ENCODE data around the gene TBC1D2B.
"Not testable (repeated sequence)": the region's sequence is repeated elsewhere in the genome, so short reads cannot be mapped to it uniquely, and the experiment has no call there.

Gene TBC1D2B

GRCh38 chr15:77993374-77993911, 84.1 kb downstream of the TBC1D2B start:
- peak overlapping the region; percentile 10 for H3K4me3 ChIP-seq (ENCODE audit: low read depth, low read length)
- TF ChIP-seq CTCF (IDR thresholded peaks at IDR 0.05; ENCODE audit: borderline replicate concordance, insufficient read depth, low read depth, low read length), result no peak

- no peak for TF ChIP-seq CTCF (IDR thresholded peaks at IDR 0.05; ENCODE audit: borderline replicate concordance, insufficient read depth, low read depth, low read length)
- H3K4me3 ChIP-seq (ENCODE audit: low read depth, low read length), result no peak overlapping the region
These were observed 84.9 kb downstream of the TBC1D2B start for GRCh38 chr15:77992356-77993222.

- not testable (repeated sequence) for H3K4me3 ChIP-seq (ENCODE audit: low read depth, low read length)
These were observed 85.8 kb downstream of the TBC1D2B start for GRCh38 chr15:77991658-77992201.

GRCh38 chr15:77991029-77991406, 86.5 kb downstream of the TBC1D2B start:
- TF ChIP-seq CTCF (IDR thresholded peaks at IDR 0.05; ENCODE audit: borderline replicate concordance, insufficient read depth, low read depth, low read length), result no peak
- no peak overlapping the region for H3K4me3 ChIP-seq (ENCODE audit: low read depth, low read length)

GRCh38 chr15:77989296-77990143, 88.0 kb downstream of the TBC1D2B start:
- H3K4me3 ChIP-seq (ENCODE audit: low read depth, low read length), result no peak overlapping the region
- TF ChIP-seq CTCF (IDR thresholded peaks at IDR 0.05; ENCODE audit: borderline replicate concordance, insufficient read depth, low read depth, low read length), result no peak

GRCh38 chr15:77988347-77989295, 88.9 kb downstream of the TBC1D2B start:
- TF ChIP-seq CTCF (IDR thresholded peaks at IDR 0.05; ENCODE audit: borderline replicate concordance, insufficient read depth, low read depth, low read length), result no peak
- H3K4me3 ChIP-seq (ENCODE audit: low read depth, low read length), result no peak overlapping the region

- H3K4me3 ChIP-seq (ENCODE audit: low read depth, low read length), result not testable (repeated sequence)
These were observed 89.8 kb downstream of the TBC1D2B start for GRCh38 chr15:77987765-77988136.
